Activated CD8-positive, alpha-beta memory T cell treated with anti-CD3 and anti-CD28 coated beads for 48 hours (primary cell): ENCODE results near the gene EPHA3.

Experiments used
- DNase-seq, 3 experiments: peaks; one replicate each; pipeline ENCODE4 v3.0.0-alpha.2; 2020; ENCODE audit warnings: low read depth in 2 of 3, low spot score in 2 of 3

Gene EPHA3

GRCh38 chr3:89527736-89528305 lies 420.4 kb downstream of the EPHA3 start:
- DNase-seq, result no peak
